ENCODE measurements around the gene SAT2. TPM values are rescaled to one million over a fixed set of nuclear protein-coding genes. Genes with fewer than 3 reads are reported as not detected.

Gene SAT2
- total RNA-seq, 3 donors from 2014 or later (not counting 1 experiment from before 2014, with no cell fraction given), result 63.0 to 71.6 (median 70.1) TPM

- Histone ChIP-seq H3K9me3 (ENCODE audit: control insufficient read depth, insufficient read depth, low read length) (no peaks in the 10 kb centered on the region), H3K4me1 (ENCODE audit: control insufficient read depth, insufficient read depth, low read length) (peaks cover 17% of the 10 kb centered on the region), H3K27me3 (ENCODE audit: control insufficient read depth, insufficient read depth, low read length) (no peaks in the 10 kb centered on the region), H3K27ac (ENCODE audit: low read length) (peak within 1 kb of the TSS; percentile 72), H3K4me3 (ENCODE audit: low read length) (peak within 1 kb of the TSS; percentile 79), H3K36me3 (ENCODE audit: control insufficient read depth, insufficient read depth, low read length) (no peaks in the 10 kb centered on the region)
- TF ChIP-seq, protein P1, sequence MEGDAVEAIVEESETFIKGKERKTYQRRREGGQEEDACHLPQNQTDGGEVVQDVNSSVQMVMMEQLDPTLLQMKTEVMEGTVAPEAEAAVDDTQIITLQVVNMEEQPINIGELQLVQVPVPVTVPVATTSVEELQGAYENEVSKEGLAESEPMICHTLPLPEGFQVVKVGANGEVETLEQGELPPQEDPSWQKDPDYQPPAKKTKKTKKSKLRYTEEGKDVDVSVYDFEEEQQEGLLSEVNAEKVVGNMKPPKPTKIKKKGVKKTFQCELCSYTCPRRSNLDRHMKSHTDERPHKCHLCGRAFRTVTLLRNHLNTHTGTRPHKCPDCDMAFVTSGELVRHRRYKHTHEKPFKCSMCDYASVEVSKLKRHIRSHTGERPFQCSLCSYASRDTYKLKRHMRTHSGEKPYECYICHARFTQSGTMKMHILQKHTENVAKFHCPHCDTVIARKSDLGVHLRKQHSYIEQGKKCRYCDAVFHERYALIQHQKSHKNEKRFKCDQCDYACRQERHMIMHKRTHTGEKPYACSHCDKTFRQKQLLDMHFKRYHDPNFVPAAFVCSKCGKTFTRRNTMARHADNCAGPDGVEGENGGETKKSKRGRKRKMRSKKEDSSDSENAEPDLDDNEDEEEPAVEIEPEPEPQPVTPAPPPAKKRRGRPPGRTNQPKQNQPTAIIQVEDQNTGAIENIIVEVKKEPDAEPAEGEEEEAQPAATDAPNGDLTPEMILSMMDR (IDR thresholded peaks at IDR 0.05), result peak; percentile 51
- H3K4me3 Mint-ChIP-seq, result peak within 1 kb of the TSS; percentile 96
- H3K36me3 Mint-ChIP-seq, result no peaks in the 10 kb centered on the region
- ATAC-seq (peak; percentile 86 to 95 (median 87)), DNase-seq (peak; percentile 95 to 99)
- H3K27ac Mint-ChIP-seq, result peak within 1 kb of the TSS; percentile 94 to 95
- H3K4me1 Mint-ChIP-seq, result peaks cover 29 to 48% of the 10 kb centered on the region in 2 donors
- no peaks in the 10 kb centered on the region for H3K9me3 Mint-ChIP-seq
- intact Hi-C loops (cut with micrococcal nuclease), result loop anchor here (2.0 kb wide), 2 partner anchors 42 to 72 kb away; partner anchors contain the start of gene TP53
- no peaks in the 10 kb centered on the region for H3K27me3 Mint-ChIP-seq (ENCODE audit: low read depth in 2 of 2)
- under 1% methylated on average over 93 of the region's 93 CpGs for WGBS (ENCODE audit: insufficient coverage)
Observed at GRCh38 chr17:7614425-7615264, 13.0 kb downstream of the SAT2 start, which contains the start of gene FXR2. FXR2 (minus strand) TSS chr17:7614897; CDS start chr17:7614532, 365 bp downstream.

DNA sequence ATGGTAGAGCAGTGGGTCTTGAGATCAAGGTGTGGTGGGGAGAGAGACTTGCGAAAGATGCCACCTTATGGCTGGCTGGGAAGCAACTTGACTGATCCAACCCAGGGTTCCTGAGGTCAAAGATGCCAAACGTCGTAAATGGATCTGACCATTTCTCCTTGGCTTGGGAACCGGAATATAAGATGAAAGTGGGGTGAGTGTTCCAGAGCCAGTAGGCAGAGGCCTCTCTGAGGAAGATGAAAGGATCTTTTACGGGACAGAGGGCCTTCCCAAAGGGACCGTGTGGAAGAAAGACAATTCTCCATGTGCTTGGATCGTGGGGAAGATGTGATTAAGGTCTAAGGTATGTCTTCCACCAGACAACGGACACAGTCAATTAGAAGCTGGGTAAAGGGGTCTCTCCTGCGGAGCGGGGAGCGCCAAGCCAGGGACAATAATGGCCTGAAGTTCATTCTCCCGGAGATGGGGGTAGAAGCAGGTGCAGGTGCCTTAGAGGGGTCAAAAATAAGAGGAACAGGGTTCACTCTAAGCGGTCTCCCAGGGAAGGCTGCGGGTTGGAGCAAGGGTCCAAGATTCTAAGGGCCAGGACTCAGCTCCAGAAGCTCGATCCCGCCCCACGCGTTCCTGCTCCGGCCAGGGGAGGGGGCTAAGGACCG, 13.7 kb downstream of the SAT2 start:
- Histone ChIP-seq H3K9me3 (ENCODE audit: control insufficient read depth, insufficient read depth, low read length) (no peaks in the 10 kb centered on the region), H3K36me3 (ENCODE audit: control insufficient read depth, insufficient read depth, low read length) (no peaks in the 10 kb centered on the region), H3K27ac (ENCODE audit: low read length) (peak overlapping the region; percentile 72), H3K4me3 (ENCODE audit: low read length) (peak overlapping the region; percentile 79), H3K27me3 (ENCODE audit: control insufficient read depth, insufficient read depth, low read length) (no peaks in the 10 kb centered on the region), H3K4me1 (ENCODE audit: control insufficient read depth, insufficient read depth, low read length) (peaks cover 17% of the 10 kb centered on the region)
- TF ChIP-seq, protein P1 (IDR thresholded peaks at IDR 0.05), result no peak
- Mint-ChIP-seq H3K4me1 (peaks cover 29 to 53% of the 10 kb centered on the region in 2 donors), H3K27ac (peak overlapping the region; percentile 94 to 95), H3K27me3 (ENCODE audit: low read depth in 2 of 2) (no peaks in the 10 kb centered on the region), H3K4me3 (peak overlapping the region; percentile 91), H3K9me3 (no peaks in the 10 kb centered on the region), H3K36me3 (no peaks in the 10 kb centered on the region)
- WGBS (ENCODE audit: insufficient coverage), result 14% methylated on average over 20 of the region's 20 CpGs
- DNase-seq (peak in 1 of 2 donors; percentile 33), ATAC-seq (no peak)
- intact Hi-C loops (cut with micrococcal nuclease), result loop anchor here (2.0 kb wide), 2 partner anchors 41 to 73 kb away; partner anchors contain the start of gene TP53

GRCh38 chr17:7612294-7612640, 15.4 kb downstream of the SAT2 start:
- H3K27ac ChIP-seq (ENCODE audit: low read length), result no peak overlapping the region
- Mint-ChIP-seq H3K27me3 (ENCODE audit: low read depth in 2 of 2) (no peaks in the 10 kb centered on the region), H3K27ac (peak overlapping the region; percentile 94 to 95), H3K9me3 (no peaks in the 10 kb centered on the region), H3K4me1 (peaks cover 29 to 53% of the 10 kb centered on the region in 2 donors), H3K36me3 (no peaks in the 10 kb centered on the region), H3K4me3 (peak overlapping the region; percentile 91)
- intact Hi-C loops (cut with micrococcal nuclease), result no loop called here
- H3K36me3 ChIP-seq (ENCODE audit: control insufficient read depth, insufficient read depth, low read length), result no peaks in the 10 kb centered on the region
- H3K4me1 ChIP-seq (ENCODE audit: control insufficient read depth, insufficient read depth, low read length), result peaks cover 17% of the 10 kb centered on the region
- no peak for DNase-seq
- no peak overlapping the region for H3K4me3 ChIP-seq (ENCODE audit: low read length)
- 100% methylated on average over 1 of the region's 1 CpG for WGBS (ENCODE audit: insufficient coverage)
- TF ChIP-seq, protein P1 (IDR thresholded peaks at IDR 0.05), result no peak
- ATAC-seq, result no peak
- H3K9me3 ChIP-seq (ENCODE audit: control insufficient read depth, insufficient read depth, low read length), result no peaks in the 10 kb centered on the region
- no peaks in the 10 kb centered on the region for H3K27me3 ChIP-seq (ENCODE audit: control insufficient read depth, insufficient read depth, low read length)

Measured in natural killer cell (primary cell).